Astrocyte of the cerebellum (primary cell): ENCODE measurements around the gene ZNF839.
"Not testable (repeated sequence)": the region's sequence is repeated elsewhere in the genome, so short reads cannot be mapped to it uniquely, and the experiment has no call there.

Experiments
- DNase-seq: peaks from one replicate; pipeline ENCODE4 v3.0.0-alpha.2; 2011; ENCODE audit warnings: low read depth
- H3K4me3 ChIP-seq: 2 replicates; pipeline ENCODE4 v1.5.1; 2011; ENCODE audit warnings: mild to moderate bottlenecking, low read depth, low read length, moderate library complexity
- CTCF ChIP-seq: IDR thresholded peaks from 2 replicates; pipeline ENCODE4 v1.5.1; 2012; ENCODE audit warnings: low read length, low read depth, moderate library complexity, mild to moderate bottlenecking; ENCODE audit errors: missing control alignments
- in situ Hi-C: cut with HindIII; loops from 2 replicates; pipeline ENCODE4 v1.10.0; 2017; ENCODE audit warnings: low sequenced_read_pairs

The ZNF839 gene

GRCh38 chr14:102346645-102347044 lies 27.1 kb downstream of the ZNF839 start:
- no peak overlapping the region for H3K4me3 ChIP-seq
- in situ Hi-C loops = no loop called here
- no peak for TF ChIP-seq CTCF
- no peak for DNase-seq

- no peak for TF ChIP-seq CTCF
- in situ Hi-C loops = no loop called here
- H3K4me3 ChIP-seq = no peak overlapping the region
- no peak for DNase-seq
Measured at GRCh38 chr14:102348376-102348775, 28.8 kb downstream of the ZNF839 start.

- no peak for DNase-seq
- H3K4me3 ChIP-seq = no peak overlapping the region
- in situ Hi-C loops = no loop called here
- TF ChIP-seq CTCF = no peak
Measured at GRCh38 chr14:102351023-102351422, 31.5 kb downstream of the ZNF839 start.

GRCh38 chr14:102351593-102351992 lies 32.0 kb downstream of the ZNF839 start:
- H3K4me3 ChIP-seq, DNase-seq, in situ Hi-C loops: not testable (repeated sequence)

GRCh38 chr14:102352213-102352612 lies 32.7 kb downstream of the ZNF839 start:
- TF ChIP-seq CTCF = no peak
- H3K4me3 ChIP-seq = no peak overlapping the region
- in situ Hi-C loops = no loop called here
- no peak for DNase-seq

- in situ Hi-C loops = no loop called here
- no peak overlapping the region for H3K4me3 ChIP-seq
- TF ChIP-seq CTCF = no peak
- no peak for DNase-seq
Measured at GRCh38 chr14:102353126-102353619, 33.6 kb downstream of the ZNF839 start.

- in situ Hi-C loops = no loop called here
- TF ChIP-seq CTCF = no peak
- DNase-seq = no peak
- H3K4me3 ChIP-seq = no peak overlapping the region
Measured at GRCh38 chr14:102356280-102356679, 36.7 kb downstream of the ZNF839 start.
